DMS153 (cell line): ENCODE measurements around the gene PRODH.
"Not testable (repeated sequence)": the region's sequence is repeated elsewhere in the genome, so short reads cannot be mapped to it uniquely, and the experiment has no call there.

Source experiments
- DNase-seq: peaks from one replicate; lab custom pipeline; 2025; lab: John Stamatoyannopoulos, UW

The PRODH gene

DNA sequence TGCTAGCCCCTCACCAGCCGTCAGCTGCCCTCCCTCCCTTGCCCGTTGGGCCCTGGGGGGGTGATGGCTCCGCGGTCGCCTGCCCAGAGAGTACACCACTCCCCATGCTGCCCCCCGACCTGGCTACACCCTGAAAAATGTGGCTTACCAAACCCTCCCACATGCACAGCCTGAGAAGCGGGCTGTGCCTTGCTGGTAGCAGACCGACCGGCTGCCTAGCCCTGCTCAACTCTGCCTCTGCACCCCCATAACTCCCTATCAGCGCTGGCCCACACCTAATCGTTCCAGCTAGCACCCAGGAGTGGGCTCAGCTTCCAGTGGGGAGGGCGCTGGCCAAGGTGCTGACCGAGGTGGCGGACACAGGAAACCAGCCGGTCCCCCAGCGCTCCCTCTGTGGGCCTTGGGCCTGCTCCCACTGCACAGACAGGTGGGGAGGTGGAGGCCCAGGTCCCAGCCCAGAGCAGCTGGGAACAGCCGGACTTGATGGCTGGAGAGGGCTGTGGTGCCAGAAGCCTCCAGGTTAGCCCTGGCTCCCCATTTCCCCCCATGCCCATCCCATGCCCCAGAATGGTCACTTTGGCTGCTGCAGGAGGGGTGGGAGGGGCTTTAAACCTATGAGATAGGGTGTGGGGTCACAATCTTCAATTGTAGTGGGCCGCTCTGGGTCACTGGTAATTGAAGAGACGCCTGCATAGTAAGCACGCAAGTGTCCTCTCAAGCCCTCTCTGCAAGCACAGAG, 32.1 kb upstream of the PRODH start:
- DNase-seq: no peak

DNA sequence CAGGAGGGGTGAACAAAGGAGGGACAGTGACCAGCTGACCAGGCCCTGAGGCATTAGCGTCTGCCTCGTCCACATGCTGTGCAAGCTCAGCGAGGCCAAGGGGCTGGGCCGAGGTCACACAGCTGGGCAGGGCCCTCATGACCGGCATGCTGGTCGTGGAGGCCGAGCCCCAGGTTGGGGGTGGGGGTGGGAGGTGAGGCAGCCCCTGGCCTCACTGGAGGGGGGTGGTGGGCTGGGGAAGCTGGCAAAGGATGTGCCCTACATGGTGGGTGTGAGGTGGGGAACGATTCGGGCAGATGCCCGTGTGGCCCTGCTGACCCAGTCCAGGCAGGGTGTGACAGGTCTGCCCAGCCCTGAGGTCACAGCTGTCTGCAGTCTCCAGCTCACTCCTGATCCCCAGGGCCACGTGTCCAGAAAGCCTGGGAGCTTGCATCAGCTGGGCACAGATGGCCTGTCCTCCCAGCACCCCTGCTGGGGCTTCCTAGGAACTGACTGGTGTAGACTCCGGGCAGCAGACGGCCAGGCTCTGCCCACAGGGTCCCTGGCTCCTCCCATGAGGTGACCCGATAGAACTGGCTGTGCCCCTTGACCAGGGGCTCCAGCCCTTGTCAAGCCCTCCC, 31.4 kb upstream of the PRODH start:
- not testable (repeated sequence) for DNase-seq

DNA sequence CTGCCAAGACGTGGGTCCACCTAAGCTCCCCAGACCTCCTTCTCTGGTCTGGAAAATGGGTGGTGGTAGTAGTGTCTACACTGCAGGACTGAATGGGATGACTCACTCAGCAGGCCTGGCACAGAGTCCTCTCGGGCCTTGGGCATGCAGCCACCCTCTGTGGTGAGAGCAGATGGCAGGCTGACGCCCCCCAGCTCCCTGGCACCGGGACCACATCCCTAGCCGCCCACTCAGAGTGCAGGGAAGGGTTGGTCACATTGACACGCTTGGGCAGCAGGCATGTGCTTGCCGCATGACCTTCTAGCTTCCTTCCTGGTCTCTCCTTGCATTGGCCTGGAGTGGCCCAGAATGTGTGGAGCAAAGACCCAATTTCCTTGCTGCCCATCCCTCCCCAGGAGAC, 30.7 kb upstream of the PRODH start:
- no peak for DNase-seq

DNA sequence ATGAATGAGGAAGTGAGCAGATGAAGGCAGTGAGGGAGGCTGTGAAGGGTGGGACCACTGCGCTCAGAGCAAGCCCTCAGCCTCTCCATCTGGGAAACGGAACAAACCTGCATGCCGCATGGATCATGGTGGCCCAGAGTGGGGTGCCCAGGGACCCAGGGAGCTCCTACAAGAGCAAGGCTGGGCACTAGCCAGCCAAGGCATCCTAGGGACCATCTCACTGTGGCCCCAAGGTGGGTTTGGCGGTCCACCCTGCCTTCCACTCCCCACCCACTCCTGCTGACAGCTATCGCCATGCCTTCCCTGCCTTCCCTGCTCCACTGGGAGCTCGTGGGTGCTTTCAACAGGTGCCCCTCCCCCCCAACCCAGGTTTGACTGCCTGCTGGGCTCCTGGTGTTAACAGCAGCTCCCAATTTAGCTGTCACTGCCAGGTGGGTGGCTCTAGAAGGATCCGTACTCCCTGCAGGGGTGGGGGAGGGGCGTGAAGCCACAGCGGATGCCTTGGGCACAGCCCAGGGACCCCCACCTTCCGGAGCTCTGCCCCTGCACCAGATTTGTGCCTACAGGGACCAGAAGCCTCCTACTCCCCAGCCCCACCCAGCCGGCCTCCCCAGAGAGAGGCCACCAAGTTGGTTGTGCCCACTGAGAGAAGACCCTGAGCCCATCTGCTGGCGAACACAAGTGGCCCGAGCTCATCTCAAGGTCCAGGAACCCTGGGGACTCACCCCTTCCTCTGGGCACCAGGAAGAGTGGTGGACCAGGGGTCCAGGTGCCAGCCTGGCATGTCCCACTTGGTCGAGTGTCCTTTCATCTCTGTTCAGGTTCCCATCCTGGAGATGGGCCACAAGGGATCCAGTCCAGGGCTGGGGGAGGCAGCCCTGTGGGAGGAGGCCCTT, 29.7 kb upstream of the PRODH start:
- no peak for DNase-seq

DNA sequence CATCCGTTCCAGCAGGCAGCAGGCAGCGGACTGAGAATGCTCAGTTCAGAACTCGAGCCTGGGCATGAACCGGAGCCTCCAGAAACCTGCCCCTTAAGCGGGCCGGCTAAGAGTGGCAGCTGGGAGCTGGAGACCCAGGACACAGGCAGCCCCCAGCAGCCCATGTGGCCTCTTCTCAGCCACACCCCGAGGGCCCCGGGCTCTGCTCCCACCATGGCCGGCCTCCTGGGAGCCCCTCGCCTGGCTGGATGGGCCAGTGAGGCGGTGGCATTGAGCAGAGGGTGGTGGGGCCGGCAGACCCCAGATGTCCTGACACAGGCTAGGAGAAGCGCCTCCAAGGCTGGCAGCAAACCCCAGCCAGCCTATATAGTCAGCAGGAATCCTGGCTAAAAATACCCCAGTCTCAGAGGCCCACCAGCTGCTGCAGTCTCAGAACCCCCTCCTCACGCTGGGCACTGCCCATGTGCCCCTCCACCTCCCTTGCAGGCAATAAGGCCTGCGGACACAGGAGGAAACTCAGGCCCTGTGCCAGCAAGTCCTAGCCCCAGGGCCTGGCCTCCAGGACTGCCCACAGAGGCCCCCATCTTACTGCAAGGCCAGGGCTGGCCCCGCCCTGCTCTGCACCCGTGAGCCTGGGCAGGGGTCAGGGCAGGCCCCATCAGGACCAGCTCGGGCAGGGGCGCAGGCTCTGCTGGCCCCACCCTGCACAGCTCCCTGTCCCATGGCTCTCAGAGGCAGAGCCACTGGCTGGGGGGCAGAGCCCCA, 28.6 kb upstream of the PRODH start:
- DNase-seq: not testable (repeated sequence)

DNA sequence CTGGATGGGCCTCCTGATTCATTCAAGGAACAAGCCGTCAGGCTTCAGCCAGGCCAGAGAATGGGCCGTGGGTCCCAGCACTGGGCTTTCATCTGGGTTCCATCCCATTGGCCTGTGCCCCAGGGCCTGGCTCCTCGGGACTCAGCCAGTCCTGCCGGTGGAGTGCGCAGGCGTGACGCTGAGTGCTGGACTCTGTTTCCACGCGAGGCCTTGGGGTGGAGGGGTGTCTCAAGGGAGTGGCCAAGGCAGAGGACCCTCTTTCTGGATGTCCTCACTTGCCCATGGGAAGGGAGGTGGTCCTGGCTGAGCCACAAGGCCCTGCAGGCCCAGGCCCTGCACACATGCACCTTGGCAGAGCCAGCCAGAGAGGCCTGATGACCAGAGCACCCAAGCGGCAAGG, 28.0 kb upstream of the PRODH start:
- DNase-seq: not testable (repeated sequence)

DNA sequence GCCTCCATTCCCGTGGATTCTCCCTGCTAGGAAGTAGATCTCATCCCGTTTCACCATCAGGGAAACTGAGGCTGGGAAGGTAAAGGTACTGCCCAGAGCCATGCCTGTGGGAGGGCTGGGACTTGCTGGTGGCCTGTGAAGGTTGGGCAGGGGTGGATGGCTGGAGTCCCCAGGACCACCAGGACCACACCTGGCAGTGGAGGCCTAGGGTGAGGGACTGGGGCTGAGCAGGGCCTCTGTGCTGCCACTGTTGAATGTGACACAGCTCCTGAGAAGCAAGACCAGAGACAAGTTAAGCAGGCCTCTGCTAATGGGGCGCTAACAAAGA, 26.2 kb upstream of the PRODH start:
- DNase-seq: no peak

DNA sequence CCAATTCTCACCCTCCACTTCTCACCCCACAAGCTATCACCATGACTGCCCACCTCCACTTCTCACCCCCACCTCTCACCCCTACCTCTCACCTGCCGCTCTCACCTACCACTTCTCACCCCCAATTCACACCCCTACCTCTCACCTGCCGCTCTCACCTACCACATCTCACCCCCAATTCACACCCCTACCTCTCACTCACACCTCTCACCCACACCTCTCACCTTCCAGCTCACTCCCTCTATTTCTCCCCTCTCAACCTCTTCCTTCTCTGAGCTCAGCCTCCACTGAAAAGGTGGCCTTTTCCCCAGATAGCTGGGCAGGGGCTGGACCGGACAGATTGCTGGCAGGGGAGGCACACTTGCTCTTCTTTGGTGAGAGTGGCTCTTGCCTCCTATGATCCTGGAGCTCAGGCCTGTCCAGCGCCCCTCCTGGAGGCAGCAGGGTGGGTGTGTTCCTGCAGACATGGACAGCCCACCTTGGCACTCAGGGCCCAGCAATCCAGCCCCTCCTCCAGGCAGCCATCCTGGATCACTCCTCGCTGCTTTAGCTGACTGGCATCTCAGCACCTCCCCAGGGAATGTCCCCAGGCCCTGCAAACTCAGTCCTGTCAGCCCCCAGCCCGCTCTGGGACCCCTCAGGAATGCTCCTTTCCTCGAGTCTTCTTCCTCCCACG, 25.7 kb upstream of the PRODH start:
- DNase-seq: not testable (repeated sequence)

DNA sequence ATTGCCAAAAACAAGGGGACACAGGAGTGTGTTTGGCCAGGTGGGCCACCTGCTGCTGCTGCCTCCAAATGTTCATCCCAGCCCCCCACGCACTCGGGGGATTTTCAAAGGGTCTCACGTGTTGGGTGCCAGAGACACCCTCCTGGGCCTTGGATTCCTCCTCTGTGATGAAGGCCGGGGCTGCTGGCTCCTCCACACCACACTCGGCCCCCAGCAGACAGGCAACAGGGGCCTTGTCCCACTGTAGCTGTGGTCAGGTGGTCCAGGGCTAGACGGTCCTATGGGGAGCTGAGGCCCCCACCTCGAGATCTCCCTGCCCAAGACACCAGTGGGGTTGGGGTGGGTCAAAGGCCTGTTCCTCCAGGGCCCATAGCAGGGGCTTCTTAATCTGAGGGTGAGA, 25.1 kb upstream of the PRODH start:
- not testable (repeated sequence) for DNase-seq

DNA sequence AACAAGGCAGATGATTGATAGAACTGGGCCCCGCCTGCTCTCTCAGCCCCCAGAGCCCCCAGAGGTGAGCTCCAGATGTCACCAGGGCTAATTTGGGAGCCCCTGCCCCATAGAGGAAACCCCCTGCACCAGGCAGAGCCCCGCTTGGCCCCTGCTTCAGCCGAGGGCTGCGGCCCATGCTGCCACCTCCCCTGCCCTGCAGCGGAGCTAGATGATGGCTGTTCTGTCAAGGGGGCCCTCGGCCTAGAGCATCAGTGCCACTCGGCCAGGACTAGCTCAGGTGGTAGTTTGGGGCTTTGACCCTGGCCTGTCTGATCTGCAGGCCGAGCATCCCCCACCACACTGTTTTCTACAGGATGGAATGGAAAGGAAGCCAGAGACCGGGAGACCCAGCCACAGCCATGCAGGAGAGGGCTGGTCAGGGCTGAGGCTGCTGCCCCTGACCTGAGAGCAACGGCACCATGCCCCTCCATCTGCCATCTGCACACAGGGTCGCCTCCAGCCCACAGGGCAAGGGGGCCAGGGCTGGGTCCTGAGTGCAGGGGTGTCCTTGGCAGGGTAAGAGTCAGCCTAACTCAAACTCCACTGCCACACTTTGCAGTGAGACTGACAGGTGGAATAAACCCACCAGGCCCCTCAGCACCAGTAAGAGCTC, 24.2 kb upstream of the PRODH start:
- not testable (repeated sequence) for DNase-seq

DNA sequence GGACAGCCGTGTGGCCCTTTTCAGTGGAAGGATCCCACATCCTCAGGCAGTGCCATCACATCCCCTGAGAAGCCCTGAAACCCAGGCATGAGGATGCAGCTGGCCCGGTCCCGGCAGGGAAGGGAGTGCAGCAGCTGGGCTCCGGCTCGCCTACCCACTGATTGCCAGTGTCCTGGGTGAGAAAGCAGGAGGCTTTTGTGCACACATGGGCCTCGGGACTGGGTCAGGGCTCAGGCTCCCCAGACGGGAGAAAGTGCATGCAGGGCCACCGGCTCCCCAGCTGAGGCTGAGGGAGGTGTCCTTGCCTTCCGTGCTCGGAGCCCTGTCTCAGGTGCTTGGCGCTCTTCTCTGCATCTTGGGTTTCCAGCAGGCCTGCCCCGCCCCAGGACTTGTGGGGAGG, 23.6 kb upstream of the PRODH start:
- DNase-seq: not testable (repeated sequence)

DNA sequence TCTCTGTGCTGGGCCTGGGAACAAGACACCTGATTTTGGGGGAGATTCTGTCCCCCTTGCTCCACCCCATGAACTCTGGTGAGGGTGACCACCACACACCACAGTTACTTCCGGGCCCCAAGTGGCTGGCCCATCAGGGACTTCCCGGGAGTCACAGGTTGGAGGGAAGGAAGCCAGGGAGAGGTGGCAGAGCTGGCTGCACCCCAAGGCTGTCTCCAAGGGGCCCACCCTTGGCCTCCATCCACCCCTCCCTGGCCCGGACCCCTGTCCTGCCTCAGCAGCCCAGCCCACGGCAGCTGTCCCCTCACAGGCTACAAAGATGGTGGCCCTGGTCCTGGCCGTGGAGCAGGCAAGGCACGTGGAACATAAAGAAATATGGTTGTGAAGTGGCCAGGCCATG, 23.2 kb upstream of the PRODH start:
- not testable (repeated sequence) for DNase-seq

DNA sequence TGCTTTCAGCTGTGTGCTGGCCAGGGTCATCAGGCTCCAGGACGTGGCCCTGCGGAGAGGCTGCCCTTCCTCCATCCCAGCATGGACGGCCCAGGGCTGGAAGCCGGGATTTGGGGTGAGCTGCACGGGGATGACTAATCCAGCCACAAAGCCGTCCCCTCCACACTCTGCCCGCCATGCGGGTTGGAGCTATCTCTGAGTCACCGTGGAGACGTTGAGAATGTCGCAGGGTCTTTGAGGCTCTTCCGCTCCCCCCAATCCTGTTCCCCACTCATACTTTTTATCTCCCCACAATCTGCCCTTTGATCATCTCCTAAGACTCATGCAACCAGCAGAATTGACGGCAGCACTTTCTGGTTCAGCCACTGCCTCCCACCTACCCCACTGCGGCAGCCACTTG, 22.6 kb upstream of the PRODH start:
- not testable (repeated sequence) for DNase-seq

DNA sequence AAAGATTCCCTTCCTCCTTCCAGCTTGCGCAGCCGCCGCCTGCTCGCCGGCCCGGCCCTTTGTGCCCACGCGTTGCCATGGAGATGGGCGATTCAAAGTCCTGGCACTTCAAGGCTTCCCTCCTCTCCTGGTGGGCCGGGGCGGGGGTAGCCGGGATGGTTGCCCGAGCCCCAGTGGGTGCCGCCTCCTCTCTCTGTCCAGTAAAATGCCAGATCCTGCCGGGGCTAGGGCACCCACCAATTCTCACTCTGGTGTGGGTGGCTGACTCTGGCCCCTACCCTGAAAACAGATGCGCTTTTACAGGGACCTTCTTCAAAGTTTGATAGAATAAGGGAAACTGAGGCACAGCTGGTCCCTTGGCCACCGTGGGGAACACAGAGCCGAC, 22.2 kb upstream of the PRODH start:
- DNase-seq: not testable (repeated sequence)

DNA sequence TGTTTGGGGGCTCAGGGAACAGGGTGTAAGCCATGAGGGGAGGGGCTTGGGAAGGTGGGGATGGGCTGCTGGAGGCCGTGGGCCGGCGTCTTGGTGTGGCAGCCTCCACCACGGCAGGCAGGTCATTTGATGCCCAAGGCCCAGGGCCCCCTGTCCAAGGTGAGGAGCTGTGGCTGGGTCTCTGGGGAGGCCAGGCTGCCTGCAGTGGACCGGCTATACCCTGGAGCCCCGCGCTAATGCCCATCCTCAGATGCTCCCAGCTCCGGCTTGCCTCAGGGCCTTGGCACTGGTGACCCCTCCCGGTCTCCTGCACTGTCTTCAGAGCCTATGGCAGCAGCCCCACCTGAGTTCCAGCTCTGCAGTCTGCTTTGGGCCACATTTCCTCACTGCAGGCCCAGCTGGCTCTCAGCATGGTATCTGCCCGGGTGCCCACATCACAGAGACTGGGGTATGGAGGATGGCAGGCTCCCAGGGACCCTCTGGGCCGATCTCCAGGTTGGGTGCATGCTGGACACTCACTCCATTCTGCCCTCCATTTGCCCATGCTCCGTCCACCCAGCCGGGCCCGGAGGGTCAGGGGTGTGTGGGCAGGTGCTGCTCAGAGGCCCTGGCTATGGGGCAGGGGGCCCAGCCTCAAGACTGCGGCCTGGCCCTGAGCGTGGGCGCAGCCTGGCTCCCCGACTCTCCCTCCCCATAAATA, 21.7 kb upstream of the PRODH start:
- DNase-seq: not testable (repeated sequence)

DNA sequence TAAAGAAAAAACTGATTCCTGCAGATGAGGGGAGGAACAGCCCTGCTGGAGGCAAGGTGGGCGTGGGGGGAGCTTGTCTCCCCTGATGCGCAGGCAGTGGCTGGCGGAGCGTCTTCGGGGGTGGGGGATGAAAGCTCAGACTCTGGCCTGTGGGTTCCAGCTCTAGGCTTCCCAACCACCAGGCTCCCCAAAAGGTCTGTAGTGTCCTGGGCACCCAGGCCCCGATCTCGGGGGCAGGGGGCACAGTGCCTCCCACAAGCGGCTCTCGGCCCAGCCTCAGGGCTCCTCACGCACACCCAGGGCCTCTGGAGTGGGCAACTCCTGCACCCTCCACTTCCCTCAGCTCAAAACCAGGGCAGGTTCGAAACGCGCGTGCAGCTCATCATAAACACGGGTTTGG, 20.9 kb upstream of the PRODH start:
- not testable (repeated sequence) for DNase-seq

DNA sequence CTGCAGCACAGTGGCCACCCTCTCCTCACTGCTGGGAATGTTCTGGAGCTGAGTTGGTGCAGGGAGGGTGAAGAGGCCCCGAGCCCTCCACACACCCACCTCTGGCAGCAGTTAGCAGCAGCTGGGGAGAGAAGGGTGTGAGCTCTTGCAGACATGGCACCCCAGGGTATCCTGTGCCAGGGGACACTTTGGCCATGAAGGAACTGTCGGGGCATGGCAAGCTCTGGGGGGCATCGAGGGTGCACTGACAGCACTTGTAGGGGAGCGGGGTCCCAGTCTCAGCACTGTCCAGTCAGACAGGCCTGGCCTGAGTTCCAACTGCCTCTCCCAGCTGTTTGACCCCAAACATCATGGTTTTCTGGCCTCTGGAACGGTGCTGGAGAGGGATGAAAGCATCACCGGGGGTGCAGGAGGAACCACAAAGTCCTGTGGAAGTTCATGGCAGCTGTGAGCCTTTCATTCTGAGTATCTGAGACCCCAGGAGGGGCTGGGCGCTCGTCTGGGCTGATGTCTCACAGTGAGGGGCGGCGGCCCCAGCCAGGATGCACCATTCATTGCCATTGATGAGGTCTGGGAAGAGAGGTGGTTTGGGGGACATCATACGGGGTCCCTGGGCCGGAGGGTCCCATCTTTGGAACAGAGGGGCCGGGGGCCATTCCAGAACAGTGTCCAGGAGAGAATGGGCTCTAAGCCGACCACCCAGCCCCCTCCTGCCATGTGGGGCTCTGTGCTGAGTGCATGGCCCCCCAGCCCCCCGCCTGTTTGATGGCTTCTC, 20.2 kb upstream of the PRODH start:
- DNase-seq: not testable (repeated sequence)

DNA sequence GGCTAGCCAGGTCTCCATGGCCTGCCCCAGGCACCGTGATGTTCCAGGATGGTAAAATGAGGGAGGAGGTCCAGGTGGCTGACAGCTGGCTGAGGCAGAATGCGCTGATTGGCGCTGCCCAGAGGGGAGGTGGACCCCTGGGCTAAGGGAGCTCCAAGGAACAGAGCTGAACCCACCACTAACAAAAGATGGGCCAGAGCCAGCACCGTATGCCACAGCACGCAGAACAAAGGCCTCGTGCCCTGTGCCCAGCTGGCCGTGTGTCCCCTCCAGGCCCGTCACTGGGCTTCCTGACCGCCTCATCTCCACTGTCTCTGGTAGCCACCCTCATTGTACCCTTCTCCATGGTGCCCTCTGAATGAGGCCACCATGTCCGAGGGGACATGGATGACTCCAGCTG, 19.6 kb upstream of the PRODH start:
- DNase-seq: no peak

DNA sequence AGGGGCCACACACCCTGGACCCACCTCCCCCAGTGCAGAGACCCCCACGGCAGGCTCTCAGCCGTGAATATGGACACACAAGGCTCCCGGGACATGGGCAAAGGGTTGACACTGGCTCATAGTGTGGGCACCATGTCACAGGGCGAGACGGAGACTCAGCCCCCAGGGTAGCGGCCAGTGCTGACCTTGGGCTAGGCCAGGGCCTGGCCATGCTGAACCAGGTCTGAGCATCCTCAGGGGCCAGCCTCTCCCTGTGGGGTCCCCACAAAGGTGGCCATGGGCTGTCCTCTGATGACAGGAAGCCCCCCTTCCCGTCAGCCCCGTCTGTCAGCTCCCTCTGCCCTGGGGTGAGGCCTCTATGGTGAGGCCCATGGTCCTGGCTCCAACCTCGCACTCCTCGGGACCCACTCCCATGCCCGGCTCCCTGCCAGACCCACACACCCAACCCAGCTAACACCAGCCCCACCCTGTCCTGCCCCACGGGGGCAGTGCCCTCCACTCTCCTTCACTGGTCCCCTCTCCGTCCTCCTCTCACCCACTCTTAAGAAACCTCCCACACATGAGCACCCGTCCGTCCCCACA, 19.0 kb upstream of the PRODH start:
- DNase-seq: no peak
